HG03060 (cell line): ENCODE data around the gene RAB5A.
"Not testable (repeated sequence)": the region's sequence is repeated elsewhere in the genome, so short reads cannot be mapped to it uniquely, and the experiment has no call there.

ENCODE experiments used
- ATAC-seq: cut with Tn5 transposase; IDR thresholded peaks from one replicate; pipeline ENCODE4 v1.9.1; 2021; ENCODE audit warnings: low read depth, moderate number of reproducible peaks; ENCODE audit not compliant: unreplicated experiment

RAB5A gene, protein sequence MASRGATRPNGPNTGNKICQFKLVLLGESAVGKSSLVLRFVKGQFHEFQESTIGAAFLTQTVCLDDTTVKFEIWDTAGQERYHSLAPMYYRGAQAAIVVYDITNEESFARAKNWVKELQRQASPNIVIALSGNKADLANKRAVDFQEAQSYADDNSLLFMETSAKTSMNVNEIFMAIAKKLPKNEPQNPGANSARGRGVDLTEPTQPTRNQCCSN

DNA sequence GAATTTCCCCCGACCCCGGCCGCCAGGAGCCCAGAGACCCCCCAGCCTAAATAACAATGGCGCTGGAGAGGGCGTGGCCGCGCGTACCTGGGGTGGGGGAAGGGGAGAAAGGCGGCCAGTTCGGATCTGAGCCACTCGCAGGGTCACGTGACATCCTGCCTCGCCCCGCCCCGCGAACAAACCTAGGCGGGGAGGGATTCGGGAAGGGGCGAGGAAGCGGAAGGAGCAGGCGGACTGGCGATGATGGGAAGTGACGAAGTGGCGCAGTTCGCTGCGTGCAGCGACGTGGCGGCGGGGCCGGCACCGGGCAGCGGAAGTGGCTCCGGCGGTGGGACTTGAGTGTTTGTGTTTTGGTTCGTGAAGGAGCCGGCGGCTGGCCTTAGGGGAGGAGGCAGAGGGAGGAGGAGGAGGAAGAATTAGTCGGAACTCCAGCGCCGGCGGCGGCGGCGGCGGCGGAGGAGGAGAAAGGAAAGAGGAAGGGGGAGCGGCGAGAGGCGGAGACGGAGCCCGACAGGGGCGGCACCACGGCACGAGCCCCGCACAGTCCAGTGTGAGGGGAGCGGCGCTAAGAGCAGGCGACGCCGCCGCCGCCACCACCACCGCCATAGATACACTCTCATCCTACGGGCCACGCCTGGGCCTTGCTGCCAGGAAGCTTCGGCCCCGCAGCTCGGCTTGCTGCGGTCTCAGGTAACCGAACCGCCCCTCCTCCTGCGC, at the start of gene RAB5A:
TSS of gene RAB5A (plus strand) at position 266 of the 717 bp plus-strand sequence. CDS start 3,802 bp downstream, outside the sequence.
- peak; percentile 97 for ATAC-seq

DNA sequence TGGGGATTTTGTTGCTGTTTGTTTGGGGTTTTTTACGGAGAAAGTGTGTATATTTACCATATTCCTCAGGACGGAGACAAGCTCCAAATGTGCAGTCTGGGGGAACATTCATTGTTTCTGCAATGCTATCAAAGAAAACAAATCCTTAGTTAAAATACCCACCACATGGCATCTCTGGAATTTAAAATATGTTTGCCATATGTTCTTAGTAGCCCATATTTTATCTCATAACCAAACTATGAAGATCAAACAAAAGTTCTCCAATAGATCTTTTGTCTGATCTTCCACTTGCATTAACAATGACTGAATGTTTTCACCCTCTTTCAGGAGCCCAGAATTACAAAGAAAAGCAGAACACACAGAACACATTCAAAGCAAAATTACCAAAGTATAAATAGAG, 48.2 kb upstream of the RAB5A start:
- ATAC-seq = no peak

DNA sequence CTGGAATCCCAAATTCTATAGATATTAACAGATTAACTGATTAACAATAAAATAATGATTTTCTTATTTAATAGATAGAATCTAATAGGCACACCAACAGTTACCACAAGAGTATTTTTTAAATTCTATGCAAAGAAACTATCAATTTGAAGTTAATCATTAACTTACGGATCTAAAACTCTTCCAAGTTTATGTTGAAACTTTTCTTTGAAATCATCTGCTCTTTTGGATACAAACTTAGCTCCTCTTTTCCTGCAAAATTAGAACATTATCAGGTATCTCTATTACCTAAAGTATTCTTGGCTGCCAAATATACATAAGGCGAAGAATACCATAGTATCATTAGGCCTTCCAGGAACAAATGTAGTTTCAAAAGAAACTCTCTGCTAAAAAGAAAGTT, 47.6 kb upstream of the RAB5A start:
- no peak for ATAC-seq

DNA sequence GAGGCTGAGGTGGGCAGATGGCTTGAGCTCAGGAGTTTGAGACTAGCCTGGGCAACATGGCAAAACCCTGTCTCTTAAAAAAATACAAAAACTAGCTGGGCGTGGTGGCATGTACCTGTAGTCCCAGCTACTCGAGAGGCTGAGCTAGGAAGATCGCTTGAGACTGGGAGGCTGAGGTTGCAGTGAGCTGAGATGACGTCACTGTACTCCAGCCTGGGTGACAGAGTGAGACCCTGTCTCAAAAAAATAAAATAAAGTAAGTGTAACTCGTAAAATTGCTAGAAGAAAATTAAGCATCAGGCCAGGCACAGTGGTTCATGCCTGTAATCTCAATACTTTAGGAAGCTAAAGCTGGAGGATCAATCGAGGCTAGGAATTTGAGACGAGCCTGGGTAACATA, 47.1 kb upstream of the RAB5A start:
- not testable (repeated sequence) for ATAC-seq

DNA sequence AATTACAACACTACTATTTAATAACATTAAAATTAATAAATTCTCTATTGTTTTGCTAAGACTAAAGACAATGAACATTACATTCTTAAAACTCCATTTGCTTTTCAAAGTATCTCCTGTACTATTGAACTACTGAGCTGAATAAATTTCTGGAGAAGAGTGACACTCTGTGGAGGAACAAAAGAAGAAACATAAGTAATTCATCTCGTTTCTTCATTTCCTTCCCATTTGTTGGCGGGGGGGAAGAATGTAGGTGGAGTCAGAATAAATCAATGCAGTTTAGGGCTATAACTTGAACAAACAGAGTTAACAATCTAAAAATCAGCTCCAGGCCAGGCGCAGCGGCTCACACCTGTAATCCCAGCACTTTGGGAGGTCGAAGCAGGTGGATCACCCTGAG, 45.6 kb upstream of the RAB5A start:
- ATAC-seq = no peak

DNA sequence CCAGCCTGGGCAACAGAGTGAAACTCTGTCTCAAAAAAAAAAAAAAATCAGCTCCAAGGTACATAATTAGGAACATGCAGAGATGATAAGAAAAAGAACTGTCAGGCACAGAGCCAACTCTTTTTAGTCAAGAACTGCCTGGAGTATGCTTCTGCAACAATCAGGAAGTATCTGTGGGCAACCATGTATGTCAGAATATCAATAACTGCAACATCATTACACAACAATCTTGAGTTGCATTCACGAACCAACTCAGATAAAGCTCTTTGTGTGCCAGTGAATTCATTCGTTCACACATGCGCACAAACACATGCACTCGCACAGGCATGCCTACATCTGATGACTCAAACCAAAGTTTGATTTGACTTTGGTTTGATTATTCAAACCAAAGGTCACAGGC, 45.0 kb upstream of the RAB5A start:
- ATAC-seq = no peak

DNA sequence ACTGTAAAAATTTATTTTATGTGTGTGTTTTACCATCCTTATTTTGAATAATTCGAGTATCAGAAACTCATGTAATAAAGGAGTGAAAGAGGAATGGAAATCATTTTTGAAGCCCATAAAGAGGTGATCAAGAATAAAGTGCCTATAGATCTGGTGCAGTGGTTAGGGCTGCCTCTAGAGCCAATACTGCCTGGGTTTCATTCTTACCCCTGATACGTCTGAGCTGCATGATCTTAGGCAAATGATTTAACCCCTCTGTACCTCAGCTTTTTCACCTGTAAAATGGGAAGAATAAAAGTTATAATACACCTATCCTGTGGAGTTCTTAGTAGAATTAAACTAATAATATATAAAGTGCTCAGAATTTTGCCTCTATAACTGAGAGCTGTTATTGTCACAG, 43.2 kb upstream of the RAB5A start:
- ATAC-seq = no peak

DNA sequence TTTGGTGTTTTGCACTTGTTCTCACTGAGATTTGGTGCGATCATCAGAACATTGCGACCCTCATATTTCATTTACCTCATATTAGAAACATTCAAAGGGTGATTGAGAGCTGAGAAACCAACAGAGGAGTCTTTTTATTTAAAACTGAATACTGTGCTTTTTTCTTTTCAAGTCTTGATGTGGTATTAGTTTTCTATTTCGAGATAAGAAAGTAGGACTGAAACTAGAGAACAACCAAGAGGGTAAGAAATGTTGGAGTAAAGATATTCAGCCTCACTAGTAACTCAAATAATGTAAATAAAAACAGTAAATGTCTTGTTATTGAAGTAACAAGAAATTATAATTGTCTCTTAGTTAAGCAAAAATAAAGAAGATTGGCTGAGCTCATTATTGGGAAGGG, 39.4 kb upstream of the RAB5A start:
- no peak for ATAC-seq

DNA sequence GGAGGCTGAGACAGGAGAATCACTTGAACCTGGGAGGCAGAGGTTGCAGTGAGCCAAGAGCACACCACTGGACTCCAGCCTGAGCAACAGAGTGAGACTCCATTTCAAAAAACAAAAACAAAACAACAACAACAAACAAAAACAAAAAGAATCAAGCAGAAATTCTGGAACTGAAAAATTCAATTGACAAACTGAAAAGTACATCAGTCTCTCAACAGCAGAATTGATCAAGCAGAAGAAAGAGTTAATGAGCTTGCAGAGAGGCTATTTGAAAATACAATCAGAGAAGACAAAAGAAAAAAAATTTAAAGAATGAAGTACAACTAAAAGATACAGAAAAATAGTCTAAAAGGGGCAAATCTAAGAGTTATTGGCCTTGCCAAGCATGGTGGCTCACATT, 35.4 kb upstream of the RAB5A start:
- ATAC-seq = no peak

DNA sequence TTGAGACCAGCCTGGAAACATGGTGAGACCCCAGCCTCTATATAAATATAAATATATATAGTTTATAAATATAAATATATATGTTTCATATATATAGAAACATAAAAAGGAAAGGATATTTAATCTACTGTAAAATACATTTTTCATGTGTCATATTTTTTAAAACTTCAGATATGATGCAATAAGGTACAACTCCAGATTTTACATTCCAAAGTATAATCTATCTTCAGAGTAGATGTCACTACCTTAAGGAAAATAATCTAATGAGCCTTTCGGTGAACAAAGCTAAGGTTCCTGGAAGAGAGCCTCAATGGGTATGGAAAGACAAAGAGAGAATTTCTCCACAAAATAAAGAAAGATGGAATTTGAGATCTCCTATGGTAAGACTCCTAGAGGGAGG, 29.7 kb upstream of the RAB5A start:
- ATAC-seq = no peak

DNA sequence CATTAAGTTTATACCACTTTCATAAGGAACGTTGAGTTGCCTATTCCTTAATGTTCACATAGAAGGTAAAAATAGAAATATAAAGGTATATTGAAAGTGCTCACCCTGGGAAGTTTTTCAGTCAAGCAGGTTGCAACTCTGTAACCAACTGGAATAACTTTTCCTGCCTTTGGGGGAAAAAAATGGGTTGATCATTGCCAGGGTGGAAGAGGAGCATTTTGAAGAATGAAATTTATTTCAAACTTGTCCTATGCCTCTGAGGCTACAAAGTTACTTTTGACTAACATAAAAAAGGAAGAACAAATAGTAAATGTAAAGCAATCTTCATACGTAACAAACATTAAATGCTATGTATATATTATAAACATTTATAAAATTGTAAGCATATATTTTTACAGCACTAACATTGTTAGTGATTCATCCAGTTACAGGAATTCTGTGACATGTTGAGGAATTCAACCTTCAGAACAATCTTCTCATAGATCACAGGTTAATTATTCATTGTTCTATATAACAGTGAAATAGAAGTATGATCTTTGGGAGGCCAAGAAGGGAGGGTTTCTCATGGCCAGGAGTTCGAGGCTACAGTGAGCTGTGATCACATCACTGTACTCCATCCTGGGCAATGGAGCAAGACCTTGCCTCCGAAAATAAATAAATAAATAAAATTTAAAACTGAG, 26.4 kb upstream of the RAB5A start:
- ATAC-seq = no peak

DNA sequence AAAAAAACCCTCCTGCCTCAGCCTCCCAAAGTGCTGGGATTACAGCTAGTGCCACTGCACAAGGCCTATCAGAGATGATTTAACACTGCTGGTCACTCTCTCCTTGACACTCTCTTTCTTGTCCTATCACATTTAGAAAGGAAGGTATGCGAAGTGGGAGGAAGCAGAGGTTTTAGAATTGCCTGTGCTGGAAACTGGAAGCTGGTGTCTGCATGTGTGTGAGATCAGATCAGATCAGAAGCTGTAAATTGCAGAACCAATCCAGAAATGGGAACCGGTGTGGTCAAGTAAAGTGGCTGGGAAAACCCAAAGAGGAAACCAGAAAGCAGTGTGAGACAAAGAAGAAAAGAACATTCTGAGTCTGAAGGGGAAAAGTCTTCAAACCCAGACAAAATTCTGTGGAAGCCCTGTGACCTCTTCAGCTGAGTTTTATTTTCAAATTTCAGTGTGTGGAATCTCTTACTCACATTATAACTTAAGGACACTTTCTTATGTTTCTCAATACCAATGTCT, 15.7 kb upstream of the RAB5A start:
- ATAC-seq = peak; percentile 53

DNA sequence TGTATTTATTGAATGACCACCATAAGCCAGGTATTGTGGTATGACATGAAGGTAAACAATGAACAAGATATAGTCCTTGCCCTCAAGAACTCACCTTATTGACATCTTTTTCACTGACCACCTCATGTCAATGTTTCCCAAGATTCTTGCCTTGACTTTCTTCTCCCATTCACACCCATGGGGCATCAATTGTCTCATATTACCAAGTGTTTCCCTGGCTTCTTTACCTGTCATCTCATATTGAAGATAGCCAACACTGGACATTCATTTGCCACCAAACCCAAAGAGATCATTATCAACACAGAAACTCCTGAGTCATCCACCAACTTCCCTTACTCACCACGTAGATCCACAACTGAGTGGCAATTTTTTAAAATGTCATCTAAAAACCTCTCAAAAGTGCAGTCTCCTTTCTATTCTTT, 15.1 kb upstream of the RAB5A start:
- ATAC-seq = no peak

DNA sequence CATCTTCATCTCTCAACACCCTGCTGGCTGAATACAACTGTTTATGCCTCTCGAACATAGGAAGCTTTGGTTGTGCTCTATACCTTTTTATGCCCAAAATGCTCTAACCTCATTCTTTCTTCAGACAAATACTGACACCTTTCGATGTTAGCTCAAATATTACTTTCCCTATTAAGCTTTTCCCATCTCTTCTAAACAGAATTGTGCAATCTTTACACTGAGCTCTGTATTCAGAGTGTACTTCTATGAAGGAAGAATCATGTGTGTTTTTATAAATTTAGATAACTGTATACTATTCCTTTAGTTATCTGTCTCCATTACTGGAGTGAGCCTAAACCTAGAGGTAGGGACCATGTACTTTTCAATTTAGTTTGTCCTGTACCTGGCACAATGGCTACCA, 14.5 kb upstream of the RAB5A start:
- ATAC-seq = no peak

DNA sequence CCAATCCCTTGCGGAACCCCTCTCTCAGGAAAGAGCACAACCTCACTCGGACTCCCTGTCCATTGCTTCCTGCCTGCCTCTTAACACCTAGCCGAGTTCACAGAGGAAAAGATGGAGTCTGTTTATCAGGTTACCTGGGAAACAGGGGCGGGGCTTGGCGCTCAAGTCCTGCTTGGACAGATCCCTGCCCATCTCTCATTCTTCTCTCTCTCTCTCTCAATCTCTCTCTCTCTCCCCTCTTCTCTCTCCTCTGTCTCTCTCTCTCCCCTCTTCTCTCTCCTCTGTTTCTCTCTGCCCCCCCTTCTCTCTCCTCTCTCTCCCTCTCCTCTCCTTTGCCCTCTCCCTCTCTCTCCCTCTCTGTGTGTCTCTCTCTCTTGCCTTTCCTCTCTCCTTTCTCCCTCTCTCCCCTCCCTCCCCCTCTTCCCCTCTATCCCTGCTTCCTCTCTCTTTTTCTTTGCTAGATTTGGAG, 12.8 kb upstream of the RAB5A start, which contains the start of gene EFHB:
TSS of gene EFHB (minus strand) at position 120 of the 469 bp plus-strand sequence. CDS start 199 bp downstream, outside the sequence.
- ATAC-seq = no peak

DNA sequence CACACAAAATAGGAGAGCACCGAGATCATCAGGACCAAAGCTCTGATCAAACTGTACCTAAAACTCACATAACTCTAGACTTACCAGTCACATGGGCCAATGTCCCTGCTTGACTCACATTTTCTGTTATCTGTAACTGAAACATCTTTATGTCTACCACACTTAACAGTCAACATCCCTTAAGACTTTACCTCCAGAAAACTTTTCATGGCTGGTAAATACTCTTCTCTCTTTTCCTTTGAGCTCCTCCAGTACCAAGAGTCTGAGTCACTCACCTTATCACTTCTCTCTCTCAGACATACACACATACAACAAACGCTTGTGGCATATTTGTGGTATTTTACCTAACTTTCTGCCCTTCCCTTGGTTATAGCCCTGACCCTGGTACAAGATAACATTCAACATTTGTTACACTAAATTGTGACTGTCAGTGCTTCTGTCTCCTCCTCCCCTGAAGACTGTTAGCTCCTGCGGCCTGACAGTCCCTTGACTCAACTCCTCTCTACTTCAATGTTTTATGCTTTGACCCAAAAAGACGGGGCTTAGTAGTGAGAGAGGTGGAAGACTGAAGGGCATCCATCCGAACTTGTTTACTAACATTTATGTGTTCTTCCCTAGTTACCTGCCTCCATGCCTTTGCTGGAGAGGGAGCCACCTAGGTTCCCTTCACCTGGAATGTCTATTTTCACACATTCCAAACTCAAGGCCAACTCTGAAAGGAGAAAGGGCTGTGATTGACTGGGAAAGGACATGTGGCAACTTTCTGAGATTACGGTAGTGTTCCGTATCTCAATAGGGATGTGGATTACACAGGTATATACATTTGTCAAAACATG, 9.2 kb upstream of the RAB5A start:
- ATAC-seq = no peak

DNA sequence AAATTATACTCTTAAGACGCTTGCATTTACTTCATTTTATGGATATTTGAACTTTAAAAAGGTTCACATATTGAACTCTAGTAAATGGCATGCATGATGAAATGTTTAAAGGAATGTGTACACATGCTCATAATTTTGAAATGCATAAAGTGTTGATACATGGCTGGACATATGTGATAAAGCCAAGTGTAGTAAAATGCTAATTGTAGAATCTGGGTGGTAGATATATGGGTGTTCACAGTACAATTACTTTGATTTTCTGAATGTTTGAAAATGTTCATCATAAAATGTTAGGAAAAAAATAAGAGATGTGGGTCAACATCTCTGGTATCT, 8.6 kb upstream of the RAB5A start:
- no peak for ATAC-seq

DNA sequence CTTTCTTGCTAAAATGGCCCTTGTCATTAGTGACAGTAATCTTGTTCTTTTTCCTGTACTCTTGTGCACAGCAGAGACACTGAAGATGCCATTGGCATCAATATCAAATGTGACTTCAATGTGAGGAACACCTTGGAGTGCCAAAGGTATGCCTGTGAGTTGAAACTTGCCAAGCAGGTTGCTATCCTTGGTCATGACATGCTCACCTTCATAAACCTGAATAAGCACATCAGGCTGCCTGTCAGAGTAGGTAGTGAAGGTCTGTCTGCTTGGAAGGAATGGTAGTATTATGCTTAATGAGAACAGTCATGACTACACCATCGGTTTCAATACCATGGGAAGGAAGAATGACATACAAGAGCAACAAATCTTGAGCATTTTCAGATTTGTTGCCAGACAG, 6.3 kb upstream of the RAB5A start:
- no peak for ATAC-seq

DNA sequence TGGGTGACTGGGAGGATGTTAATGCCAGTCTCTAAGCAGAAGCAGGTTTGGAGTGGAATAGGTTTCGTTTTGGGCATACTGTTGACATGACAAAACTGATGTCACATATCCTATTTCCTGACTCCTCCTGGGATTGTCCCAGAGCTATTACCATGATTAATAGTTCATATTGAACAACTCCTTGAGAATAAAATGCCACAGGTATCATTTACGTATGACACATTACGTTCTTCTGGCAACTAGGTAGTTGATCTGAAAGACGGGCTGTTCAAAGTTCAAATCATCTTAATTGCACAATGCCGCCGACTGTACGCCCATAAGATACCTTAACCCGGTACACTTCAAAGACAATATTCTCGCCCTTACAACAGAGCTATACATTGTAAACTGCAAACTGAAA, 1.4 kb upstream of the RAB5A start:
- ATAC-seq = no peak

DNA sequence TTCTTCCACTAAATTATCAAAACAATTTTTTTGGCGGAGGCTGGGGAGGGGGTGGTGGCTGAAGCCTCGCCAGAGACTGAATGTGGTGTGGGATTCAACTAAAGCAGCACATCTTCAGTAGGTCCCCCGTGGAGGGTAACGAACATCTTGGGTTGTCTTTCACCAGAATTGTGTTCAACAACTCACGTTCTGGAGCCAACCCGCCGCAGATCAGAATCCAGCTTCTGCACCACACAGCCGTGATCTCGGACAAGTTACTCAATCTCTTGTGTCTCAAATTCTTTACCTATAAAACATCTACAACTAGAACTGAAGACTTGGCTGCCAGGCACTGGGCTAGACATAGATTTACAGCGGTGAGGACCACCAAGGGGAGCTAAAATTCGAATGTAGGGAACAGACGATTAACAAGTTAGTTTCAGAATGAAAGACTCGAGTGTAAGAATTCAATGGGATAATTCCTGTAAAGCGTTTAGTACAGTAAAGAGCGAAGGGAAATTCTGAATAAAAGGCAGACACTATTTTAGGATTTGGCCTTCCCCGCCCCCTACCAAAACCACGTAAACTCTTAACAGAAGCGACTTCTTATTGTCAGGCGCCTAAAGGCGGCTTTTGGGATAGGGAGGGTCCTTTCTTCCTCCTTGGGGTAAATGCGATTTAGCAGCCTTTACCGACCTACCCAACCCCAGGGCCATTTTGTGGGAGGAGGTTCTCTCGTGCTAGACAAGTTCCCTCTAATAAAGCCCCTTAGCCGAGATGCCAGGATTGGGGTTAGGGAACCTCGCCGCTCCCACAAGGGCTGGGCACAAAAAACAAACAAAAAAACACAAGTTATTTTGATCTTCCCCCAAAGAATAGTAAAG, 697 bp upstream of the RAB5A start:
- ATAC-seq = peak; percentile 1
